Activated CD4-positive, alpha-beta T cell treated with anti-CD3 and anti-CD28 coated beads, Interleukin-2, amount 50 U/mL, for 4 hours (primary cell): Measurements from ENCODE around the gene URAD.

ENCODE experiments used
- DNase-seq, 2 experiments: peaks; one replicate each; pipeline ENCODE4 v3.0.0-alpha.2; 2020

Gene URAD

GRCh38 chr13:27954406-27954851 is 34.1 kb downstream of the URAD start:
- no peak for DNase-seq

- DNase-seq, result peak; percentile 42 to 46
These were observed 34.7 kb downstream of the URAD start for GRCh38 chr13:27953676-27954405.

- DNase-seq, result no peak
These were observed 35.4 kb downstream of the URAD start for GRCh38 chr13:27952876-27953675.

- no peak for DNase-seq
These were observed 45.5 kb downstream of the URAD start for GRCh38 chr13:27942972-27943371.

GRCh38 chr13:27933580-27934328 is 54.7 kb downstream of the URAD start:
- DNase-seq, result no peak

GRCh38 chr13:27933118-27933517 is 55.4 kb downstream of the URAD start:
- DNase-seq, result no peak

GRCh38 chr13:27929868-27930267 is 58.6 kb downstream of the URAD start:
- DNase-seq, result no peak

- DNase-seq, result no peak
These were observed 59.4 kb downstream of the URAD start for GRCh38 chr13:27928805-27929753.

GRCh38 chr13:27928353-27928804 is 60.1 kb downstream of the URAD start:
- DNase-seq, result no peak
